SK-N-SH (cell line): ENCODE measurements around the gene NEK7. TPM values are rescaled to one million over a fixed set of nuclear protein-coding genes. Genes with fewer than 3 reads are reported as not detected.

Source experiments
- CTCF ChIA-PET: fragments of 300-600, 350-600 bp; formaldehyde crosslinking; extraction: SDS; loops from one replicate; lab custom pipeline; 2021; lab: Yijun Ruan, JAX
- POLR2A ChIA-PET: fragments of 350-600 bp; sonication (Branson Sonifier 250); formaldehyde crosslinking; extraction: SDS; loops from one replicate; lab custom pipeline; 2020; ENCODE audit warnings: antibody characterized with exemption, inconsistent platforms; lab: Yijun Ruan, JAX
- DNase-seq: peaks from one replicate; pipeline ENCODE4 v3.0.0; 2012
- H2AFZ ChIP-seq: fragments of 200-600 bp; sonication (generic); 2 replicates; pipeline ENCODE4 v1.8.1; 2016; ENCODE audit warnings: antibody characterized with exemption, mild to moderate bottlenecking, low read depth
- H3F3A ChIP-seq: fragments of 200-600 bp; sonication (generic); replicated peaks from 2 replicates; pipeline ENCODE3; 2016; ENCODE audit warnings: antibody characterized with exemption, mild to moderate bottlenecking; ENCODE audit not compliant: insufficient read depth
- H3K27ac ChIP-seq, 2 experiments: fragments of 200-500 bp in 1 of 2; fragments of 200-600 bp in 1 of 2; sonication (Bioruptor generic) in 1 of 2; sonication (generic), shearing (Covaris generic) in 1 of 2; 2 replicates each; pipeline versions ENCODE4 v1.5.1 to v1.6.1; 2014 to 2016; ENCODE audit warnings: low read depth in 2 of 2, inconsistent platforms in 1 of 2, low read length in 1 of 2, mild to moderate bottlenecking in 1 of 2, mixed read lengths in 1 of 2
- H3K27me3 ChIP-seq: fragments of 200-600 bp; sonication (generic), shearing (Covaris generic); 2 replicates; pipeline ENCODE4 v1.6.1; 2016; ENCODE audit warnings: mixed run types; ENCODE audit not compliant: insufficient read depth
- H3K36me3 ChIP-seq, 2 experiments: fragments of 200-500 bp in 1 of 2; fragments of 200-600 bp in 1 of 2; sonication (Bioruptor generic) in 1 of 2; sonication (generic) in 1 of 2; replicated peaks in 1 of 2; 2 replicates each; pipeline versions ENCODE3 to v1.5.1; 2014 to 2016; ENCODE audit warnings: low read length in 1 of 2, mild to moderate bottlenecking in 1 of 2; ENCODE audit not compliant: insufficient read depth in 2 of 2, control insufficient read depth in 1 of 2
- H3K4me1 ChIP-seq, 2 experiments: fragments of 200-500 bp in 1 of 2; fragments of 200-600 bp in 1 of 2; sonication (Bioruptor generic) in 1 of 2; sonication (generic), shearing (Covaris generic) in 1 of 2; 2 replicates each; pipeline versions ENCODE4 v1.5.1 to v1.6.1; 2014 to 2016; ENCODE audit warnings: low read depth in 1 of 2, low read length in 1 of 2, mixed run types in 1 of 2; ENCODE audit not compliant: insufficient read depth in 2 of 2, control insufficient read depth in 1 of 2
- H3K4me2 ChIP-seq: fragments of 200-600 bp; sonication (generic), shearing (Covaris generic); 2 replicates; pipeline ENCODE4 v1.6.1; 2017; ENCODE audit warnings: mixed run types
- H3K4me3 ChIP-seq, 2 experiments: fragments of 200-500 bp in 1 of 2; fragments of 200-600 bp in 1 of 2; sonication (Bioruptor generic) in 1 of 2; sonication (generic), shearing (Covaris generic) in 1 of 2; 2 replicates each; pipeline versions ENCODE4 v1.5.1 to v1.8.1; 2014 to 2016; ENCODE audit warnings: low read depth in 2 of 2, inconsistent platforms in 1 of 2, low read length in 1 of 2, mild to moderate bottlenecking in 1 of 2, mixed read lengths in 1 of 2, moderate library complexity in 1 of 2
- H3K79me2 ChIP-seq: fragments of 200-600 bp; sonication (generic); 2 replicates; pipeline ENCODE4 v1.8.1; 2017; ENCODE audit warnings: mild to moderate bottlenecking; ENCODE audit not compliant: insufficient read depth
- H3K9ac ChIP-seq: fragments of 200-600 bp; sonication (generic); 2 replicates; pipeline ENCODE4 v1.6.1; 2017; ENCODE audit warnings: mixed run types
- H3K9me2 ChIP-seq: fragments of 200-600 bp; sonication (generic); 2 replicates; pipeline ENCODE4 v1.6.1; 2017; ENCODE audit warnings: mixed run types
- H3K9me3 ChIP-seq: fragments of 200-600 bp; sonication (generic); 2 replicates; pipeline ENCODE4 v1.6.1; 2017; ENCODE audit warnings: mixed run types, mild to moderate bottlenecking, moderate library complexity
- H4K20me1 ChIP-seq: fragments of 200-600 bp; sonication (generic); 2 replicates; pipeline ENCODE4 v1.6.1; 2017; ENCODE audit warnings: mild to moderate bottlenecking, mixed run types; ENCODE audit not compliant: insufficient read depth
- ELF1 ChIP-seq: IDR thresholded peaks from 2 replicates; pipeline ENCODE4 v1.4.0; 2012
- FOSL2 ChIP-seq: IDR thresholded peaks from 2 replicates; pipeline ENCODE4 v1.4.0; 2012; ENCODE audit warnings: low read depth, mild to moderate bottlenecking, moderate library complexity, borderline replicate concordance
- FOXJ3 ChIP-seq: sonication (generic); formaldehyde crosslinking; IDR thresholded peaks from 2 replicates; pipeline ENCODE4 v1.5.1; 2020; ENCODE audit warnings: mild to moderate bottlenecking, missing genetic modification reagents
- FOXM1 ChIP-seq: IDR thresholded peaks from 2 replicates; pipeline ENCODE4 v1.4.0; 2012; ENCODE audit warnings: low read depth, mild to moderate bottlenecking
- GABPA ChIP-seq: IDR thresholded peaks from 2 replicates; pipeline ENCODE4 v1.4.0; 2012; ENCODE audit warnings: low read depth, mild to moderate bottlenecking
- MXI1 ChIP-seq: IDR thresholded peaks from 2 replicates; pipeline ENCODE4 v1.6.1; 2012; ENCODE audit warnings: mild to moderate bottlenecking, low read depth, low read length, improper control_type of control experiment
- NFIC ChIP-seq: IDR thresholded peaks from 2 replicates; pipeline ENCODE4 v1.4.0; 2012; ENCODE audit warnings: borderline replicate concordance
- NRF1 ChIP-seq: IDR thresholded peaks from 2 replicates; pipeline ENCODE4 v1.6.1; 2012; ENCODE audit warnings: low read depth, mild to moderate bottlenecking, low read length
- POLR2AphosphoS5 ChIP-seq: IDR thresholded peaks from 2 replicates; pipeline ENCODE4 v1.6.1; 2012; ENCODE audit warnings: low read depth, low read length
- RXRA ChIP-seq: IDR thresholded peaks from 2 replicates; pipeline ENCODE4 v1.4.0; 2012; ENCODE audit warnings: low read depth, mild to moderate bottlenecking, borderline replicate concordance
- TAF1 ChIP-seq: IDR thresholded peaks from 2 replicates; pipeline ENCODE4 v1.6.1; 2012; ENCODE audit warnings: low read depth, mild to moderate bottlenecking, low read length, moderate library complexity, borderline replicate concordance
- TCF12 ChIP-seq: IDR thresholded peaks from 2 replicates; pipeline ENCODE4 v1.4.0; 2012
- TEAD4 ChIP-seq: IDR thresholded peaks from 2 replicates; pipeline ENCODE4 v1.4.0; 2012; ENCODE audit warnings: mild to moderate bottlenecking, borderline replicate concordance; ENCODE audit not compliant: insufficient read depth
- WGBS: methylation state at CpG from one replicate; pipeline ENCODE4 v1.1.6; 2017; ENCODE audit warnings: low lambda C conversion rate; 5-methylcytosine and 5-hydroxymethylcytosine counted together
- polyA plus RNA-seq, 3 experiments: library from polyadenylated mRNA; depleted of rRNA; stranded (reverse); fragments of >200 nt; gene quantifications; 2 replicates each; pipeline ENCODE4 v1.2.3, GENCODE V29; 2012
- TF ChIP-seq, protein P1 (sequence below): IDR thresholded peaks from 2 replicates; pipeline ENCODE4 v1.4.0; 2012; ENCODE audit warnings: low read depth
- TF ChIP-seq, protein P2 (sequence below): fragments of 150-350 bp; IDR thresholded peaks from 2 replicates; pipeline ENCODE4 v1.6.1; 2017; ENCODE audit warnings: antibody characterized with exemption, low read length, low read depth, borderline replicate concordance
- TF ChIP-seq, protein P3 (sequence below): IDR thresholded peaks from 2 replicates; pipeline ENCODE4 v1.4.0; 2012; ENCODE audit warnings: low read depth, borderline replicate concordance
- TF ChIP-seq, protein P4 (sequence below): fragments of 200-600 bp; sonication (generic); IDR thresholded peaks from 2 replicates; pipeline ENCODE4 v1.6.1; 2017; ENCODE audit warnings: antibody characterized with exemption, mild to moderate bottlenecking, moderate library complexity
- TF ChIP-seq, protein P5 (sequence below): IDR thresholded peaks from 2 replicates; pipeline ENCODE4; 2012
- TF ChIP-seq, protein P6 (sequence below): fragments of 150-350 bp; IDR thresholded peaks from 2 replicates; pipeline ENCODE4 v1.6.1; 2016; ENCODE audit warnings: mild to moderate bottlenecking, low read depth, low read length

Gene NEK7
- polyA plus RNA-seq, 1 of the 3 experiments (the other 2 are of a cell fraction): 85.8 TPM

DNA sequence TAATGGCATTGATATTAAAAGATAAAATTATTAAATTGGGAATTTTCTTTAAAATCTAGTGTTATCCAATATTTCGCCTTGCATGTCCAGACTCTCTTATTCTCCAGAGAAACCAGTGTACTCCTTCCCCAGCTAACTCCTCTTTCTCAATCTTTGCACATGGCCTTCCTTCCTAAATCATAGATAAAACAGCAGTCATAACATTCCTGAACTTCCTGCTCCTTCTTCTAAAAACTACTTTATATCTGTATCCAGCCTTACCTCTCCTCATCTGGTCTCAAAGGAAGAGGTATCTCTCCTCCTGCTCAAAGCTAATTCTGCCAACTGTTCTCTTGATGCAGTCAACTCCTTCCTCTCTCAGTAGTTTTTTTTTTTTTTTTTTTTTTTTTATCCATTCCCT, 39.5 kb upstream of the NEK7 start:
- Histone ChIP-seq H3F3A (peaks cover 81% of the 10 kb centered on the region), H2AFZ (peak overlapping the region; percentile 29; the same call in 1 of the 2 replicates), H3K9ac (peak overlapping the region; percentile 54; the same call in 1 of the 2 replicates), H3K4me3 (no peak overlapping the region; a peak in 1 of 4 replicates), H3K9me2 (no peaks in the 10 kb centered on the region), H3K4me1 (peaks cover 27 to 60% of the 10 kb centered on the region in 2 experiments), H3K9me3 (no peaks in the 10 kb centered on the region), H4K20me1 (no peaks in the 10 kb centered on the region), H3K4me2 (peak overlapping the region; percentile 58; the same call in 1 of the 2 replicates), H3K27ac (peak overlapping the region; percentile 92 to 97), H3K79me2 (peaks cover 9% of the 10 kb centered on the region; the same call in 1 of the 2 replicates), H3K36me3 (no peaks in the 10 kb centered on the region), H3K27me3 (no peaks in the 10 kb centered on the region)
- TF ChIP-seq NFIC (no peak), FOSL2 (no peak), GABPA (no peak)
- TF ChIP-seq, protein P1, sequence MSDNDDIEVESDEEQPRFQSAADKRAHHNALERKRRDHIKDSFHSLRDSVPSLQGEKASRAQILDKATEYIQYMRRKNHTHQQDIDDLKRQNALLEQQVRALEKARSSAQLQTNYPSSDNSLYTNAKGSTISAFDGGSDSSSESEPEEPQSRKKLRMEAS: 0 out of 2 replicates have a peak, but pooled peaks have one; percentile 31
- TF ChIP-seq, protein P2, sequence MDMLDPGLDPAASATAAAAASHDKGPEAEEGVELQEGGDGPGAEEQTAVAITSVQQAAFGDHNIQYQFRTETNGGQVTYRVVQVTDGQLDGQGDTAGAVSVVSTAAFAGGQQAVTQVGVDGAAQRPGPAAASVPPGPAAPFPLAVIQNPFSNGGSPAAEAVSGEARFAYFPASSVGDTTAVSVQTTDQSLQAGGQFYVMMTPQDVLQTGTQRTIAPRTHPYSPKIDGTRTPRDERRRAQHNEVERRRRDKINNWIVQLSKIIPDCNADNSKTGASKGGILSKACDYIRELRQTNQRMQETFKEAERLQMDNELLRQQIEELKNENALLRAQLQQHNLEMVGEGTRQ: no peak
- no peak for DNase-seq
- ChIA-PET POLR2A (no interaction called here), CTCF (interaction anchor here (0.8 to 1.1 kb wide), 2 partner anchors 9 to 31 kb away, joined by 3 read pairs; no protein-coding TSS in a partner anchor)
- 51% methylated on average over 1 of the region's 1 CpG for whole genome bisulfite sequencing

DNA sequence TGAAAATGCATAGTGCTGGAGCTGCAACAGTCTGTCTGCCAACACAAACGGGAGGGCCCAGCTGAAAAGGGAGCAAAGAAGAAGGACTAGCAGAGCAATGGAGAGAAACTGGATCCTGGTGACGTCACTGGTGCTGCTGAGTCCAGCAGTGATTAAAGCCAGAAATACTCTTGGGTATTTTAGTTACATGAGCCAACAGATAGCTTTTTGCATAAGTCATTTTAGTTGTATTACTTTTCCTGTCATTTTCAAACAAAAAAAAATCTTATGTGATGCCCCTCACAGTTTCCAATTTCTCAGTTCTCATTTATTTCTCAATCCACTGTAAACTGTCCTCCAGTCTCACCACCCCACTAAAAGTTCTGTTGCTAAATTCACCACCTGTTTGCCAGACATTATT, 38.7 kb upstream of the NEK7 start:
- Histone ChIP-seq H3K9ac (peak overlapping the region; percentile 54), H3K27ac (peak overlapping the region; percentile 92 to 97)
- TF ChIP-seq RXRA (no peak; the same call in 1 of the 2 replicates), ELF1 (no peak), TCF12 (peak; percentile 90), MXI1 (no peak), FOXJ3 (CRISPR knock-in tag) (no peak), NRF1 (no peak), GABPA (no peak), FOSL2 (peak; percentile 76), POLR2AphosphoS5 (peak; percentile 79), NFIC (peak; percentile 88), TAF1 (no peak; the same call in 1 of the 2 replicates), FOXM1 (0 out of 2 replicates have a peak, but pooled peaks have one; percentile 68), TEAD4 (peak; percentile 81)
- TF ChIP-seq, protein P3, sequence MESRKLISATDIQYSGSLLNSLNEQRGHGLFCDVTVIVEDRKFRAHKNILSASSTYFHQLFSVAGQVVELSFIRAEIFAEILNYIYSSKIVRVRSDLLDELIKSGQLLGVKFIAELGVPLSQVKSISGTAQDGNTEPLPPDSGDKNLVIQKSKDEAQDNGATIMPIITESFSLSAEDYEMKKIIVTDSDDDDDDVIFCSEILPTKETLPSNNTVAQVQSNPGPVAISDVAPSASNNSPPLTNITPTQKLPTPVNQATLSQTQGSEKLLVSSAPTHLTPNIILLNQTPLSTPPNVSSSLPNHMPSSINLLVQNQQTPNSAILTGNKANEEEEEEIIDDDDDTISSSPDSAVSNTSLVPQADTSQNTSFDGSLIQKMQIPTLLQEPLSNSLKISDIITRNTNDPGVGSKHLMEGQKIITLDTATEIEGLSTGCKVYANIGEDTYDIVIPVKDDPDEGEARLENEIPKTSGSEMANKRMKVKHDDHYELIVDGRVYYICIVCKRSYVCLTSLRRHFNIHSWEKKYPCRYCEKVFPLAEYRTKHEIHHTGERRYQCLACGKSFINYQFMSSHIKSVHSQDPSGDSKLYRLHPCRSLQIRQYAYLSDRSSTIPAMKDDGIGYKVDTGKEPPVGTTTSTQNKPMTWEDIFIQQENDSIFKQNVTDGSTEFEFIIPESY: peak; percentile 23; the same call in 1 of the 2 replicates
- TF ChIP-seq, protein P4, sequence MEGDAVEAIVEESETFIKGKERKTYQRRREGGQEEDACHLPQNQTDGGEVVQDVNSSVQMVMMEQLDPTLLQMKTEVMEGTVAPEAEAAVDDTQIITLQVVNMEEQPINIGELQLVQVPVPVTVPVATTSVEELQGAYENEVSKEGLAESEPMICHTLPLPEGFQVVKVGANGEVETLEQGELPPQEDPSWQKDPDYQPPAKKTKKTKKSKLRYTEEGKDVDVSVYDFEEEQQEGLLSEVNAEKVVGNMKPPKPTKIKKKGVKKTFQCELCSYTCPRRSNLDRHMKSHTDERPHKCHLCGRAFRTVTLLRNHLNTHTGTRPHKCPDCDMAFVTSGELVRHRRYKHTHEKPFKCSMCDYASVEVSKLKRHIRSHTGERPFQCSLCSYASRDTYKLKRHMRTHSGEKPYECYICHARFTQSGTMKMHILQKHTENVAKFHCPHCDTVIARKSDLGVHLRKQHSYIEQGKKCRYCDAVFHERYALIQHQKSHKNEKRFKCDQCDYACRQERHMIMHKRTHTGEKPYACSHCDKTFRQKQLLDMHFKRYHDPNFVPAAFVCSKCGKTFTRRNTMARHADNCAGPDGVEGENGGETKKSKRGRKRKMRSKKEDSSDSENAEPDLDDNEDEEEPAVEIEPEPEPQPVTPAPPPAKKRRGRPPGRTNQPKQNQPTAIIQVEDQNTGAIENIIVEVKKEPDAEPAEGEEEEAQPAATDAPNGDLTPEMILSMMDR: no peak
- TF ChIP-seq, protein P5, sequence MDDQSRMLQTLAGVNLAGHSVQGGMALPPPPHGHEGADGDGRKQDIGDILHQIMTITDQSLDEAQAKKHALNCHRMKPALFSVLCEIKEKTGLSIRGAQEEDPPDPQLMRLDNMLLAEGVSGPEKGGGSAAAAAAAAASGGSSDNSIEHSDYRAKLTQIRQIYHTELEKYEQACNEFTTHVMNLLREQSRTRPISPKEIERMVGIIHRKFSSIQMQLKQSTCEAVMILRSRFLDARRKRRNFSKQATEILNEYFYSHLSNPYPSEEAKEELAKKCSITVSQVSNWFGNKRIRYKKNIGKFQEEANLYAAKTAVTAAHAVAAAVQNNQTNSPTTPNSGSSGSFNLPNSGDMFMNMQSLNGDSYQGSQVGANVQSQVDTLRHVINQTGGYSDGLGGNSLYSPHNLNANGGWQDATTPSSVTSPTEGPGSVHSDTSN: peak; percentile 84
- TF ChIP-seq, protein P6, sequence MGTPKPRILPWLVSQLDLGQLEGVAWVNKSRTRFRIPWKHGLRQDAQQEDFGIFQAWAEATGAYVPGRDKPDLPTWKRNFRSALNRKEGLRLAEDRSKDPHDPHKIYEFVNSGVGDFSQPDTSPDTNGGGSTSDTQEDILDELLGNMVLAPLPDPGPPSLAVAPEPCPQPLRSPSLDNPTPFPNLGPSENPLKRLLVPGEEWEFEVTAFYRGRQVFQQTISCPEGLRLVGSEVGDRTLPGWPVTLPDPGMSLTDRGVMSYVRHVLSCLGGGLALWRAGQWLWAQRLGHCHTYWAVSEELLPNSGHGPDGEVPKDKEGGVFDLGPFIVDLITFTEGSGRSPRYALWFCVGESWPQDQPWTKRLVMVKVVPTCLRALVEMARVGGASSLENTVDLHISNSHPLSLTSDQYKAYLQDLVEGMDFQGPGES: no peak
- TF ChIP-seq, protein P1: no peak

More for the DNA sequence above, 38.7 kb upstream of the NEK7 start:
- Histone ChIP-seq H2AFZ (peak overlapping the region; percentile 29; the same call in 1 of the 2 replicates), H3K9me3 (no peaks in the 10 kb centered on the region), H3K79me2 (peaks cover 9% of the 10 kb centered on the region; the same call in 1 of the 2 replicates), H3F3A (peaks cover 79% of the 10 kb centered on the region), H3K27me3 (no peaks in the 10 kb centered on the region), H3K4me3 (peak overlapping the region in 1 of 2 experiments; percentile 16; a peak in 1 of 4 replicates), H3K4me2 (peak overlapping the region; percentile 58), H4K20me1 (no peaks in the 10 kb centered on the region), H3K9me2 (no peaks in the 10 kb centered on the region), H3K4me1 (peaks cover 29 to 57% of the 10 kb centered on the region in 2 experiments), H3K36me3 (no peaks in the 10 kb centered on the region)
- ChIA-PET CTCF (interaction anchor here (0.7 kb wide), 1 partner anchor 144 kb away, joined by 3 read pairs; no protein-coding TSS in a partner anchor), POLR2A (no interaction called here)
- no peak for DNase-seq
- WGBS: 9% methylated on average over 2 of the region's 2 CpGs
